Nephron (organoid): ENCODE measurements around the gene GPX1.
A peak's percentile ranks its signal among the peaks of the same experiment; 100 is the strongest.
"Not testable (repeated sequence)": the region's sequence is repeated elsewhere in the genome, so short reads cannot be mapped to it uniquely, and the experiment has no call there.

Experiments
- H3K27ac Mint-ChIP-seq, 3 experiments: 2 replicates each; pipeline ENCODE4 v1.8.0; 2020; ENCODE audit warnings: mixed read lengths in 3 of 3, mild to moderate bottlenecking in 2 of 3, moderate library complexity in 1 of 3
- H3K27me3 Mint-ChIP-seq: 2 replicates; pipeline ENCODE4 v1.8.0; 2021; ENCODE audit warnings: low read depth, mild to moderate bottlenecking, moderate library complexity, mixed read lengths
- H3K36me3 Mint-ChIP-seq: 2 replicates; pipeline ENCODE4 v1.8.0; 2020; ENCODE audit warnings: low read depth, mixed read lengths
- H3K4me1 Mint-ChIP-seq: 2 replicates; pipeline ENCODE4 v1.8.0; 2020; ENCODE audit warnings: mixed read lengths
- H3K4me3 Mint-ChIP-seq, 3 experiments: 2 replicates each; pipeline ENCODE4 v1.8.0; 2020; ENCODE audit warnings: mild to moderate bottlenecking in 3 of 3, mixed read lengths in 3 of 3, moderate library complexity in 2 of 3
- H3K9me3 Mint-ChIP-seq: 2 replicates; pipeline ENCODE4 v1.8.0; 2020; ENCODE audit warnings: mixed read lengths
- TF ChIP-seq, protein P1 (sequence below), 3 experiments: fragments of 200-600 bp; sonication (generic); IDR thresholded peaks; one replicate each; pipeline ENCODE4 v1.5.0; 2021; ENCODE audit warnings: antibody characterized with exemption in 3 of 3; ENCODE audit not compliant: unreplicated experiment in 3 of 3

GPX1 gene

GRCh38 chr3:49397470-49397869 lies 39.3 kb upstream of the GPX1 start:
- H3K27ac Mint-ChIP-seq = peak overlapping the region; percentile 0 to 21 (median 4)
- no peaks in the 10 kb centered on the region for H3K27me3 Mint-ChIP-seq
- H3K36me3 Mint-ChIP-seq = peaks cover 48% of the 10 kb centered on the region
- no peaks in the 10 kb centered on the region for H3K9me3 Mint-ChIP-seq
- peaks cover 11% of the 10 kb centered on the region for H3K4me1 Mint-ChIP-seq
- TF ChIP-seq, protein P1, sequence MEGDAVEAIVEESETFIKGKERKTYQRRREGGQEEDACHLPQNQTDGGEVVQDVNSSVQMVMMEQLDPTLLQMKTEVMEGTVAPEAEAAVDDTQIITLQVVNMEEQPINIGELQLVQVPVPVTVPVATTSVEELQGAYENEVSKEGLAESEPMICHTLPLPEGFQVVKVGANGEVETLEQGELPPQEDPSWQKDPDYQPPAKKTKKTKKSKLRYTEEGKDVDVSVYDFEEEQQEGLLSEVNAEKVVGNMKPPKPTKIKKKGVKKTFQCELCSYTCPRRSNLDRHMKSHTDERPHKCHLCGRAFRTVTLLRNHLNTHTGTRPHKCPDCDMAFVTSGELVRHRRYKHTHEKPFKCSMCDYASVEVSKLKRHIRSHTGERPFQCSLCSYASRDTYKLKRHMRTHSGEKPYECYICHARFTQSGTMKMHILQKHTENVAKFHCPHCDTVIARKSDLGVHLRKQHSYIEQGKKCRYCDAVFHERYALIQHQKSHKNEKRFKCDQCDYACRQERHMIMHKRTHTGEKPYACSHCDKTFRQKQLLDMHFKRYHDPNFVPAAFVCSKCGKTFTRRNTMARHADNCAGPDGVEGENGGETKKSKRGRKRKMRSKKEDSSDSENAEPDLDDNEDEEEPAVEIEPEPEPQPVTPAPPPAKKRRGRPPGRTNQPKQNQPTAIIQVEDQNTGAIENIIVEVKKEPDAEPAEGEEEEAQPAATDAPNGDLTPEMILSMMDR (IDR thresholded peaks at IDR 0.05; ENCODE audit: unreplicated experiment in 3 of 3) = no peak
- H3K4me3 Mint-ChIP-seq = no peak overlapping the region

DNA sequence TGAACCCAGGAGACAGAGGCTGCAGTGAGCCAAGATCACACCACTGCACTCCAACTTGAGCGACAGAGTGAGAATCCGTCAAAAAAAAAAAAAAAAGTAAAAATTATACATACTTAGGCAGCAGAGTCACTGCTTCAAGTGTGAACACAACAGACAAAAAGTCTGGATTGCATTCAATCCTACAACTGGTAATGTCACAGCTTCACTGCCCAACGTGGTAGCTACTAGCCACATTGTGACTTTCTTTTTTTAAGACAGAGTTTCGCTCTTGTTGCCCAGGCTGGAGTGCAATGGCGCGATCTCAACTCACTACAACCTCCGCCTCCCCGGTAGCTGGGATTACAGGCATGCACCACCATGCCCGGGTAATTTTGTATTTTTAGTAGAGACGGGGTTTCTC lies 33.2 kb upstream of the GPX1 start:
- not testable (repeated sequence) for H3K9me3 Mint-ChIP-seq, H3K27me3 Mint-ChIP-seq, H3K4me1 Mint-ChIP-seq, H3K4me3 Mint-ChIP-seq, H3K27ac Mint-ChIP-seq
- peaks cover 38% of the 10 kb centered on the region for H3K36me3 Mint-ChIP-seq

GRCh38 chr3:49389297-49389696 lies 31.1 kb upstream of the GPX1 start:
- H3K36me3 Mint-ChIP-seq = peaks cover 18% of the 10 kb centered on the region
- no peaks in the 10 kb centered on the region for H3K27me3 Mint-ChIP-seq
- no peak overlapping the region for H3K4me3 Mint-ChIP-seq
- TF ChIP-seq, protein P1 (IDR thresholded peaks at IDR 0.05; ENCODE audit: unreplicated experiment in 3 of 3) = no peak
- H3K9me3 Mint-ChIP-seq = no peaks in the 10 kb centered on the region
- no peak overlapping the region for H3K27ac Mint-ChIP-seq
- H3K4me1 Mint-ChIP-seq = no peaks in the 10 kb centered on the region

- Mint-ChIP-seq H3K4me1 (no peaks in the 10 kb centered on the region), H3K27ac (no peak overlapping the region)
These were observed 30.2 kb upstream of the GPX1 start for GRCh38 chr3:49388289-49388820.

DNA sequence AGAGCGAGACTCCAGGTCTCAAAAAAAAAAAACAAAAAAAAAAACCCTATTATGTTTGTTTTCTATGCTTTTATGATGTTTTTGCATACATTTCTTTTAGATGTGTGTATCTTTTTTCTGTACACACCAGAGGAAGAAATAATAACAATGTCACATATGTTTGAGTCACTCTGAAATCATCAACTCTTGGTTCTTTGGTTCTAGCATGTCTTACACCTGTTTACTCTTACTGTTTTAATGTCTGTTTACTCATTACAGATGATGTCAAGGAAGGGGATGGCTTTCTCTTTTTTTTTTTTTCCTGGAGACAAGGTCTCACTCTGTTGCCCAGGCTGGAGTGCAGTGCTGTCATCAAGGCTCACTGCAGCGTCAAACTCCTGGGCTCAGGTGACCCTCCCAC lies 29.6 kb upstream of the GPX1 start:
- H3K4me3 Mint-ChIP-seq = no peak overlapping the region
- no peak overlapping the region for H3K27ac Mint-ChIP-seq
- H3K9me3 Mint-ChIP-seq = no peaks in the 10 kb centered on the region
- TF ChIP-seq, protein P1 (IDR thresholded peaks at IDR 0.05; ENCODE audit: unreplicated experiment in 3 of 3) = no peak
- H3K27me3 Mint-ChIP-seq = no peaks in the 10 kb centered on the region
- no peaks in the 10 kb centered on the region for H3K4me1 Mint-ChIP-seq
- H3K36me3 Mint-ChIP-seq = peaks cover 17% of the 10 kb centered on the region

More at GRCh38 chr3:49388289-49388820, 30.2 kb upstream of the GPX1 start:
- TF ChIP-seq, protein P1 (IDR thresholded peaks at IDR 0.05; ENCODE audit: unreplicated experiment in 3 of 3) = no peak
- Mint-ChIP-seq H3K4me3 (no peak overlapping the region), H3K27me3 (no peaks in the 10 kb centered on the region), H3K9me3 (no peaks in the 10 kb centered on the region), H3K36me3 (peaks cover 20% of the 10 kb centered on the region)

- no peaks in the 10 kb centered on the region for H3K9me3 Mint-ChIP-seq
- H3K27me3 Mint-ChIP-seq = no peaks in the 10 kb centered on the region
- peak overlapping the region in 2 of 3 experiments; percentile 21 to 36 for H3K27ac Mint-ChIP-seq
- H3K36me3 Mint-ChIP-seq = peaks cover 17% of the 10 kb centered on the region
- H3K4me1 Mint-ChIP-seq = no peaks in the 10 kb centered on the region
- TF ChIP-seq, protein P1 (IDR thresholded peaks at IDR 0.05; ENCODE audit: unreplicated experiment in 3 of 3) = no peak
- H3K4me3 Mint-ChIP-seq = no peak overlapping the region
These were observed 28.1 kb upstream of the GPX1 start for GRCh38 chr3:49386056-49386756.
